Bronchial epithelial cell (primary cell): ENCODE results near the gene FARS2. TPM values are rescaled to one million over a fixed set of nuclear protein-coding genes. Genes with fewer than 3 reads are reported as not detected.

Experiments used
- DNase-seq: peaks from one replicate; pipeline ENCODE4 v3.0.0-alpha.2; 2010; ENCODE audit warnings: low read depth
- FAIRE-seq: peaks from 2 replicates; lab custom pipeline; 2011; peaks lifted over from hg19 to GRCh38; lab: Jason Lieb, UNC
- H3K27me3 ChIP-seq: 2 replicates; pipeline ENCODE4 v1.5.1; 2011; ENCODE audit warnings: low read length; ENCODE audit not compliant: control insufficient read depth, insufficient read depth
- H3K36me3 ChIP-seq: 2 replicates; pipeline ENCODE4 v1.5.1; 2011; ENCODE audit warnings: low read length; ENCODE audit not compliant: control insufficient read depth, insufficient read depth
- H3K4me3 ChIP-seq: 2 replicates; pipeline ENCODE4 v1.5.1; 2011; ENCODE audit warnings: mild to moderate bottlenecking, low read depth, low read length, control low read depth
- total RNA-seq: library from RNA; depleted of rRNA; stranded (reverse); fragments of >200 nt; gene quantifications from 2 replicates; pipeline ENCODE4 v1.2.1, GENCODE V29; 2014
- TF ChIP-seq, protein P1 (sequence below): IDR thresholded peaks from 2 replicates; pipeline ENCODE4 v1.5.1; 2011; ENCODE audit warnings: mild to moderate bottlenecking, moderate library complexity, low read length, control low read depth, inconsistent platforms; ENCODE audit not compliant: insufficient read depth, severe bottlenecking

Gene FARS2
- total RNA-seq, 1 donor from 2014 or later: 27.4 TPM

DNA sequence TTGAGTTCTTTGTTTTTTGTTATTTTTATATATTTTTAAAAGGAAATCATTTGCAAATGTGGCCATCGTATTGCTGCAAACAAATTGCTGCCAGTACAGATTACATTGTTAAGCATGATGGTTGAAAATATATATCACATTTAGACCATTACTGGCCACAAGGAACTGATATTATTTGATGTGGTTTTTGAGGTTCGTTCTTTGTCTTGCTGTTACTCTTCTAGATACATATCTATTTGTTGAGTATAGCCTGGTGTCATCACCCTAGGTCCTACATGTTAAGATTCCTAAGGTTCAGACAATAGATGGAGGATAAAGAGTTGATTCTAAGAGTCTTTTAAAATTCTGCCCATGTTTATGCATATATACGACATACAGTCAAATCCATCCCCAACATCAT is 306.0 kb downstream of the FARS2 start:
- no peak for DNase-seq
- Histone ChIP-seq H3K27me3 (no peaks in the 10 kb centered on the region), H3K36me3 (no peaks in the 10 kb centered on the region), H3K4me3 (no peak overlapping the region)
- TF ChIP-seq, protein P1, sequence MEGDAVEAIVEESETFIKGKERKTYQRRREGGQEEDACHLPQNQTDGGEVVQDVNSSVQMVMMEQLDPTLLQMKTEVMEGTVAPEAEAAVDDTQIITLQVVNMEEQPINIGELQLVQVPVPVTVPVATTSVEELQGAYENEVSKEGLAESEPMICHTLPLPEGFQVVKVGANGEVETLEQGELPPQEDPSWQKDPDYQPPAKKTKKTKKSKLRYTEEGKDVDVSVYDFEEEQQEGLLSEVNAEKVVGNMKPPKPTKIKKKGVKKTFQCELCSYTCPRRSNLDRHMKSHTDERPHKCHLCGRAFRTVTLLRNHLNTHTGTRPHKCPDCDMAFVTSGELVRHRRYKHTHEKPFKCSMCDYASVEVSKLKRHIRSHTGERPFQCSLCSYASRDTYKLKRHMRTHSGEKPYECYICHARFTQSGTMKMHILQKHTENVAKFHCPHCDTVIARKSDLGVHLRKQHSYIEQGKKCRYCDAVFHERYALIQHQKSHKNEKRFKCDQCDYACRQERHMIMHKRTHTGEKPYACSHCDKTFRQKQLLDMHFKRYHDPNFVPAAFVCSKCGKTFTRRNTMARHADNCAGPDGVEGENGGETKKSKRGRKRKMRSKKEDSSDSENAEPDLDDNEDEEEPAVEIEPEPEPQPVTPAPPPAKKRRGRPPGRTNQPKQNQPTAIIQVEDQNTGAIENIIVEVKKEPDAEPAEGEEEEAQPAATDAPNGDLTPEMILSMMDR: no peak
- FAIRE-seq: no peak

DNA sequence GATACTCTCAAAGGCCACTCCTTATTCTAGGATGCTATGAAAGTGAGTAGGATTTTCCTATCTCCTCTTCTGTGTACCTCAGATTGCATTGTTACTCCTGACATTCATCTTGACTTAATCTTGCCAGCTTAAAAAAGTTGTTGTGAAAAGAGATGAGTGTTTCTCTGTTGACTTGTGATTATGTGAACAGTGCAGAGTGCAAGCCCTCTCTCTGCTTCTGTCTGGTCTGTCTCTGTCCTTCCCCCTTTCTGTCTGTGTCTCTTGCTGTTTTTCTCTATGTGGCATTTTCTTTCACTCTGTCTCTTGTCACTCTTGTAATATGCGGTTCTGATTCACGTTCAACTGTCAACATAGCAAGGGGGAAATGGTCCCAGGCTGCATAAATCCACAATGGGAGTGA is 306.6 kb downstream of the FARS2 start:
- H3K36me3 ChIP-seq: no peaks in the 10 kb centered on the region
- DNase-seq (no peak), FAIRE-seq (no peak)
- TF ChIP-seq, protein P1: no peak
- H3K4me3 ChIP-seq: no peak overlapping the region
- no peaks in the 10 kb centered on the region for H3K27me3 ChIP-seq

DNA sequence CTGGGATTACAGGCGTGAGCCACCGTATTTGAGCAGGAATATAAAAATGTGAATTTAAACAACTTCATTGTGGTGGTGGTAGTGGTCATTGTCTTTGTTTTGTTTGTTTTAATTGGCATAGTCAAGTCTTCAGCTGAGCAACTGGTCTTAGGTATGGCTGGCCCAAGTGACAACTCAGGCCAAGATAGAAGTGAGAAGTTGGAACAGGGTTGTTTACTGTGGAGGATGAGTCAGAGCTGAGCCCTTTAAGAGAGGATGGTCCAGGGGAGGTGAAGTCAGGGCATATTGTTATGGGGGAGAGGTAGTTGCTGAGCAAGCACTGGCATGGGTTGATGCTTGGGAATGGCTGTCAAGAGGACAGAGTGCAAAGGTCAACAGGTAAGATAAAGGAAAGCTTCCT is 308.2 kb downstream of the FARS2 start:
- TF ChIP-seq, protein P1: no peak
- peak; percentile 15 for DNase-seq
- Histone ChIP-seq H3K4me3 (no peak overlapping the region), H3K36me3 (no peaks in the 10 kb centered on the region), H3K27me3 (no peaks in the 10 kb centered on the region)
- FAIRE-seq: no peak

DNA sequence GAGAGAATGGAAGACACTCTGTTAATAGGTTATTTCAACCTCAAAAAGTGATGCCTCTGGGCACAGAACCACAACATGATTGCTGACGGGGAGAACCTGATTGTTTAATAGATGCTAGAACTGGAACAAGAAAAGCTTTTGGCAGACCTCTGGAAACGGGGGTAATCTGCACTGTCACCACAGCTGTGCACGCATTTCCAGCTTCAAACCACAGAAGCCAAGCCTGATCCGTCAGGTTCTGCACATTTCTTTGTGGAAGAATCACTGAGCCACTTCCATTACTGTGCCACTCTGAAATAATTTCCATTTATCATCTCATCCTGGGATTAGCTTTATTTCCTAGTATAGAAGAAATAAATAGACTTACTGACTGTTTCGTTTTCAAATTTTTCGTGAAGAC is 309.3 kb downstream of the FARS2 start:
- Histone ChIP-seq H3K27me3 (no peaks in the 10 kb centered on the region), H3K4me3 (no peak overlapping the region), H3K36me3 (no peaks in the 10 kb centered on the region)
- FAIRE-seq: no peak
- TF ChIP-seq, protein P1: no peak
- no peak for DNase-seq

DNA sequence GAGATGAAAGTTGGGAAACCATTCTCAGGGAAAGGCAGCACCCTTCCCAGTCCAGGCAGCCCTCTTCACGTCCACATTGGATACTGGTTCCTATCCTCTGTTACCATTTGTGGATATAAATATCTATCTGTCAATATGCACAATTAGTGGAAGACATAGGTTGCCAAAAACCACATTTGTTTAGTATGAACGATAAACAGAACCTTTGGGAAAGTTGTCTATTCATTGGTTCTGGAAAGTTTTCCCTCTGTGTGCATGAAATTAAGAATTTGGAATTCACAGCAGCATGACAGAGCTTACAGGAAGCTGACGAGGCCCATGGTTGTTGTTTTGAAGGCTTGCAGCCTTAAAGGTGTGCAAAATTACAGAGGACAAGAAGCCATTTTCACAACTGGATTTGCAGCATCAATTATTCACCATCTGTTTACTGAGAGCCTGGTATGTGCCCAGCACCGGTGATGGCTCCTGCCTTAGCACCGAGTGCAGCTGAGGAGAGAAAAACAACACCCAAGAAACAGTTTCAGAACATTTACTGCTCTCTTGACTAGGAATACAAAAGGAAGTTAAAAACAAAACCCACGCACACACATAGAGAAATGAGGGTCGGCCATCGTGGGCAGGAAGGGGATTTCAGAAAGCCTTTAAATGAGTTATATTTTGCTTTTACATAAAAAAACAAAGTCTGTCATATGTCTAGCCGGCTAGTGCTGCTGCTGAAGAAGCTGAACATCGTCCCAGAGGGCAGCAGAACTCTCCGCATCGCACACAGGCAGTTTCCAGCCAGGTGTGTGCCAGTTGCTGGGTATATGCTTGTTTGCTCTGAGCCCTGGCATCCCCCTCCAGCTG is 319.6 kb downstream of the FARS2 start:
- no peak for FAIRE-seq
- H3K4me3 ChIP-seq: no peak overlapping the region

More for the DNA sequence above, 319.6 kb downstream of the FARS2 start:
- no peaks in the 10 kb centered on the region for H3K36me3 ChIP-seq
- no peaks in the 10 kb centered on the region for H3K27me3 ChIP-seq
- DNase-seq: no peak
- TF ChIP-seq, protein P1: no peak
